NB4 (cell line): ENCODE results near the gene E2F7.

Experiments
- DNase-seq: peaks from one replicate; pipeline ENCODE4 v3.0.0; 2010; ENCODE audit warnings: low read depth
- H3K4me3 ChIP-seq: one replicate; pipeline ENCODE4 v1.5.1; 2011; ENCODE audit warnings: mild to moderate bottlenecking, low read depth, low read length, moderate library complexity
- CTCF ChIP-seq: IDR thresholded peaks from one replicate; pipeline ENCODE4 v1.5.1; 2012; ENCODE audit warnings: low read depth, low read length
- MAX ChIP-seq: IDR thresholded peaks from 2 replicates; pipeline ENCODE4 v1.6.1; 2011; ENCODE audit warnings: low read depth, low read length
- MYC ChIP-seq: IDR thresholded peaks from 2 replicates; pipeline ENCODE4 v1.6.1; 2011; ENCODE audit warnings: low read depth, low read length
- POLR2A ChIP-seq: IDR thresholded peaks from 2 replicates; pipeline ENCODE4 v1.6.1; 2011; ENCODE audit warnings: mild to moderate bottlenecking; ENCODE audit not compliant: insufficient read length; ENCODE audit errors: extremely low read depth

Gene E2F7

GRCh38 chr12:77062396-77062795 lies 3.0 kb downstream of the E2F7 start:
- TF ChIP-seq POLR2A (no peak), MAX (no peak), CTCF (no peak), MYC (no peak)
- DNase-seq = no peak
- no peak overlapping the region for H3K4me3 ChIP-seq

GRCh38 chr12:77060883-77061240 lies 4.5 kb downstream of the E2F7 start:
- TF ChIP-seq MYC (no peak), POLR2A (no peak), MAX (no peak), CTCF (no peak)
- no peak overlapping the region for H3K4me3 ChIP-seq
- DNase-seq = no peak

- no peak overlapping the region for H3K4me3 ChIP-seq
- TF ChIP-seq MAX (no peak), CTCF (no peak), MYC (no peak), POLR2A (no peak)
- DNase-seq = peak; percentile 52
Observed at GRCh38 chr12:77060136-77060882, 5.1 kb downstream of the E2F7 start.

GRCh38 chr12:77058740-77059139 lies 6.6 kb downstream of the E2F7 start:
- DNase-seq = no peak
- no peak for TF ChIP-seq POLR2A
- no peak for TF ChIP-seq CTCF
- no peak for TF ChIP-seq MYC
- no peak for TF ChIP-seq MAX
- H3K4me3 ChIP-seq = no peak overlapping the region

- H3K4me3 ChIP-seq = no peak overlapping the region
- DNase-seq = no peak
- TF ChIP-seq CTCF (no peak), POLR2A (no peak), MAX (no peak), MYC (no peak)
Observed at GRCh38 chr12:77054851-77055250, 10.5 kb downstream of the E2F7 start.
